OCI-LY7 (cell line): Measurements from ENCODE around the gene PDILT. TPM values are rescaled to one million over a fixed set of nuclear protein-coding genes. Genes with fewer than 3 reads are reported as not detected.
"Not testable (repeated sequence)": the region's sequence is repeated elsewhere in the genome, so short reads cannot be mapped to it uniquely, and the experiment has no call there.

ENCODE experiments used
- BruUV-seq: library from RNA; stranded (reverse); fragments of 400-500 nt; replicated peaks from 2 replicates; lab custom pipeline; 2021; lab: Mats Ljungman, UMichigan
- CTCF ChIA-PET: fragments of 300-600 bp; sonication (Branson Sonifier 250); formaldehyde crosslinking; loops from one replicate; lab custom pipeline; 2022; ENCODE audit warnings: antibody characterized with exemption; ENCODE audit not compliant: unreplicated experiment; lab: Charles Lee
- POLR2A ChIA-PET: fragments of 300-600 bp; sonication (Branson Sonifier 250); formaldehyde crosslinking; loops from one replicate; lab custom pipeline; 2022; ENCODE audit warnings: antibody characterized with exemption; lab: Charles Lee
- DNase-seq: peaks from one replicate; pipeline ENCODE4 v3.0.0-alpha.2; 2015; ENCODE audit warnings: low spot score
- H2AFZ ChIP-seq: fragments of 200-600 bp; sonication (generic), shearing (Covaris generic); 2 replicates; pipeline ENCODE4 v1.6.1; 2014; ENCODE audit warnings: mild to moderate bottlenecking, antibody characterized with exemption, low read length, moderate library complexity
- H3K27ac ChIP-seq: fragments of 200-600 bp; sonication (generic); 2 replicates; pipeline ENCODE4 v1.5.1; 2014; ENCODE audit warnings: mixed run types, low read depth, mild to moderate bottlenecking, moderate library complexity, low read length, inconsistent platforms; ENCODE audit not compliant: poor library complexity, severe bottlenecking
- H3K36me3 ChIP-seq: fragments of 200-600 bp; sonication (generic); 2 replicates; pipeline ENCODE4 v1.6.1; 2014; ENCODE audit warnings: mild to moderate bottlenecking, antibody characterized with exemption, low read length, moderate library complexity, mixed read lengths; ENCODE audit not compliant: insufficient read depth
- H3K4me1 ChIP-seq: fragments of 200-600 bp; sonication (generic); 2 replicates; pipeline ENCODE4 v1.5.1; 2014; ENCODE audit warnings: mild to moderate bottlenecking, low read length; ENCODE audit not compliant: insufficient read depth, poor library complexity, severe bottlenecking
- H3K4me2 ChIP-seq: fragments of 200-600 bp; sonication (generic); 2 replicates; pipeline ENCODE4 v1.6.1; 2014; ENCODE audit warnings: mild to moderate bottlenecking, low read length
- H3K4me3 ChIP-seq: fragments of 200-600 bp; sonication (generic); 2 replicates; pipeline ENCODE4 v1.5.1; 2014; ENCODE audit warnings: mild to moderate bottlenecking, low read depth, low read length; ENCODE audit not compliant: poor library complexity, severe bottlenecking
- H3K79me2 ChIP-seq: fragments of 200-600 bp; sonication (generic); 2 replicates; pipeline ENCODE4 v1.6.1; 2016; ENCODE audit warnings: low read depth, mild to moderate bottlenecking, low read length, moderate library complexity, mixed read lengths; ENCODE audit not compliant: insufficient read depth
- H3K9me2 ChIP-seq: fragments of 200-600 bp; sonication (generic); 2 replicates; pipeline ENCODE4 v1.6.1; 2016; ENCODE audit warnings: mild to moderate bottlenecking, low read length, mixed read lengths; ENCODE audit not compliant: insufficient read depth
- H3K9me3 ChIP-seq: fragments of 200-600 bp; sonication (generic); 2 replicates; pipeline ENCODE4 v1.6.1; 2014; ENCODE audit warnings: mild to moderate bottlenecking, mixed run types, low read length, mixed read lengths
- H4K20me1 ChIP-seq: fragments of 200-600 bp; sonication (generic); 2 replicates; pipeline ENCODE4 v1.6.1; 2014; ENCODE audit warnings: mild to moderate bottlenecking, antibody characterized with exemption, low read length, moderate library complexity, mixed read lengths; ENCODE audit not compliant: insufficient read depth
- CTCF ChIP-seq: fragments of 200-600 bp; sonication (generic); conservative IDR thresholded peaks from 2 replicates; pipeline ENCODE4 v1.5.1; 2014; ENCODE audit warnings: mild to moderate bottlenecking, antibody characterized with exemption, low read length, moderate library complexity, mixed read lengths
- EZH2phosphoT487 ChIP-seq: fragments of 200-600 bp; sonication (generic); IDR thresholded peaks from 2 replicates; pipeline ENCODE4 v1.6.1; 2018; ENCODE audit warnings: low read depth, borderline replicate concordance, mild to moderate bottlenecking, mixed run types, antibody characterized with exemption, low read length, moderate library complexity, mixed read lengths
- intact Hi-C: fragments of 100-400 bp; cut with micrococcal nuclease; formaldehyde crosslinking; loops from one replicate; pipeline ENCODE4 v1.10.0; 2022; ENCODE audit not compliant: unreplicated experiment
- total RNA-seq, 2 experiments: library from RNA; depleted of rRNA in 1 of 2; stranded (reverse); fragments of >200 nt in 1 of 2; shearing (Covaris generic) in 1 of 2; gene quantifications; 2 replicates each; pipeline ENCODE4 v1.2.3, GENCODE V29; 2014 to 2022

The PDILT gene
- total RNA-seq, 2 experiments from 2014 or later: not detected

- H3K4me3 ChIP-seq: no peak overlapping the region
- intact Hi-C loops: no loop called here
- H3K36me3 ChIP-seq: no peaks in the 10 kb centered on the region
- H4K20me1 ChIP-seq: no peaks in the 10 kb centered on the region
- CTCF ChIA-PET: no interaction called here
- no peaks in the 10 kb centered on the region for H3K79me2 ChIP-seq
- H3K9me3 ChIP-seq: no peaks in the 10 kb centered on the region
- POLR2A ChIA-PET: no interaction called here
- H2AFZ ChIP-seq: no peak overlapping the region
- TF ChIP-seq EZH2phosphoT487 (no peak), CTCF (no peak)
- no peak overlapping the region for H3K27ac ChIP-seq
- no peaks in the 10 kb centered on the region for H3K4me1 ChIP-seq
- BruUV-seq: no TSS peak
- no peak for DNase-seq
- H3K4me2 ChIP-seq: no peak overlapping the region
- H3K9me2 ChIP-seq: no peaks in the 10 kb centered on the region
Measured at GRCh38 chr16:20321671-20322070, 82.9 kb downstream of the PDILT start.

- intact Hi-C loops, CTCF ChIA-PET: not testable (repeated sequence)
Measured at GRCh38 chr16:20321051-20321450, 83.5 kb downstream of the PDILT start.

DNA sequence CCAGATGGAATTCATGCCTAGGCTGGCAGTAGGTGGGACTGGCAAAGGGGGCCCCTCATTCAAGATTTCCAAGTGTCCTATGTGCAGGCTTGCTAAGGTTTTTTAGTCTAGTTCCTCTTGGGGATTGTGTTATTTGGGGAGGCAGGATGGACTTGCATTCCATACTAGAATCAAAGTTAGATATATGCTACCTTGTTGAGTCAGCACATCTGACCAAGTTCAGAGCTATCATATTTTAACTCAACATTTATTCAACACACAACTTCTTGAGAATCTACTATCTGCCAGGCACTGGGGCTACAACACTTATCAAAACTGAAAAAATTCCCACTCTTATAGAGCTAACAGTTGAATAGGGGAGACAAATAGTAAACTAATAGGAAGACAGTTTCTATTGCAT is 83.9 kb downstream of the PDILT start:
- intact Hi-C loops: no loop called here
- Histone ChIP-seq H3K79me2 (no peaks in the 10 kb centered on the region), H3K9me3 (no peaks in the 10 kb centered on the region), H3K36me3 (no peaks in the 10 kb centered on the region), H3K27ac (no peak overlapping the region), H3K4me3 (no peak overlapping the region), H3K4me2 (no peak overlapping the region), H3K9me2 (no peaks in the 10 kb centered on the region), H2AFZ (no peak overlapping the region), H4K20me1 (no peaks in the 10 kb centered on the region), H3K4me1 (no peaks in the 10 kb centered on the region)
- BruUV-seq: no TSS peak
- ChIA-PET POLR2A (no interaction called here), CTCF (no interaction called here)
- TF ChIP-seq EZH2phosphoT487: no peak
- TF ChIP-seq CTCF: no peak
- DNase-seq: no peak

More at GRCh38 chr16:20321051-20321450, 83.5 kb downstream of the PDILT start:
- H2AFZ ChIP-seq, H3K4me2 ChIP-seq, H3K9me2 ChIP-seq, POLR2A ChIA-PET, H3K4me1 ChIP-seq, H3K36me3 ChIP-seq, H3K9me3 ChIP-seq, H3K27ac ChIP-seq, BruUV-seq, H4K20me1 ChIP-seq, H3K79me2 ChIP-seq, H3K4me3 ChIP-seq, DNase-seq: not testable (repeated sequence)
